ENCODE measurements around the gene DEFB132. TPM values are rescaled to one million over a fixed set of nuclear protein-coding genes. Genes with fewer than 3 reads are reported as not detected.
A peak's percentile ranks its signal among the peaks of the same experiment; 100 is the strongest.

The DEFB132 gene
- total RNA-seq, 1 donor from 2014 or later = not detected

DNA sequence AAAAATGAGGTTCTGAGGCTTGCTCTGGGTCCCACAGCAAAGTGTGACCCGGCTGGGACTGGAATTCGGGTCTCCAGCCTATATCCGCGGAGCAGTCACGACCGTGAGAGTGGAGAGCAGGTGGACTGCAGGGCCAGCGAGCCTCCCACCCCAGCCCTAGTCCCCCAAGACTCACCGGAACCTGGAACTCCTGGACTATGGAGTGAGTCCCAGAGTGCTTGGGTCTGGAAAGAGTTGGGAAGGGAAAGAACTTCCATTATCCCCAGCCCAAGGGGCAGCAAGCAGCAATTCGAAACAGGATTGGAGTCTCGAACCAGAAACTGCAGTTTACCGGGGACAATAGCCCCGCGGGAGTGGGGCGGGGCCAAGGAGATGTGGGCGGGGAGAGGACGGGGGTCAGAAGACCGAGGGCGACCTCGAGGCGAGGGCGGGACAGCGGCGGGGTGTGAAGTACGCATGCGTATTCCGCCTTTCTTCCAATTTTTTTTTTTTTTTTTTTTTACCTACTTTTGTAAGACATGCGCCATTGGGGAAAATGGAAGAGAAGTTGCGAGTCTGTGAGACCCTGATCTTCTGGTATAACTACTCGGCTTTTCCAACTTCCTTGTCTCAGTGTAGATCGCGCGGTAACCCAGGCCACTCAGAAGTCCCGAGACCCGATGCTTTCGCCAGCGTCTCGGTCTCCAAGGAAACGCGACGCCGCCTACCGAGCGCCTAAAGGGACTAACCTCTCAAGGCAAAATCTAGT, 32.7 kb downstream of the DEFB132 start, which contains the start of gene C20orf96:
TSS of gene C20orf96 (minus strand) at position 667 of the 748 bp plus-strand sequence. CDS start at position 527, 140 bp downstream.
- DNase-seq (ENCODE audit: low spot score) = peak; percentile 95
- intact Hi-C loops (cut with DNase I) = no loop called here

DNA sequence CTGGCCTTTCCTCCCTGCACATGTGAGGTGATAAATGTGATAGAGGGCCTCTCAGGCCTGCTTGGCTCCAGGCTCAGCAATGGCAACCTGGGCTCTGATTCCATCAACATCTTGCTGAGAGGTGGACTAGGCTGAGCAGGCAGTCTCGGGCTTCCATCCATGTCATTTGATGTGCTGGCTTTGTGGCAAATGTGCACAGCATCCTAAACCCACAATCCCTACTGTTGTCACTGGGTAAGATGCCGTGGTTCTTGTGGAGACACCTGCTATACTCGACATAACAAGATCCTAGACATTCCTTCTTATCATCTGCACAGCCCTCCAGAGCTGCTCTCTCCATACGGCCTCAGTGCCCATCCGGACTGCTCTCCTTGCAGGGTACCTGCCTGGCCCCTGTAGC, 37.1 kb downstream of the DEFB132 start:
- DNase-seq (ENCODE audit: low spot score) = no peak
- intact Hi-C loops (cut with DNase I) = no loop called here

DNA sequence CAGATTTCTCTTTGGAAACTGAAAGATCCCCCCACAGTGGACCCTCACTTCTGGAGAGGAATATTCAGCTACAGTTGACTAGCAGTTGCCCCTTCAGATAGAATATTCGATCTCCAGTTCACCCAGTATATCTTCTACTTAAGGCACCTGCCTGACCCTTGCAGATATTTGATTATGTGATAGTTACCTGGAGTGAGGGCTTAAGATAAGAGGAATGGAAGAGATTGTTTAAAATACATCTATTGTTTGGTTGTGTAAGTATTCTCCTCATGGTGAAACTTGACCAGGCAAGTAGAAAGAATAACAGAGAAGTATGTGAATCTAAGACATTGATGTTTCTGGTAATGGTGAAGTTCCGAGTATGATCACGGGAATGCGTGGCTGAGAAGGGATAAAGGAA, 38.3 kb downstream of the DEFB132 start:
- intact Hi-C loops (cut with DNase I) = loop anchor here (2.0 kb wide), 1 partner anchor 31 kb away; no protein-coding TSS in a partner anchor
- no peak for DNase-seq (ENCODE audit: low spot score)

DNA sequence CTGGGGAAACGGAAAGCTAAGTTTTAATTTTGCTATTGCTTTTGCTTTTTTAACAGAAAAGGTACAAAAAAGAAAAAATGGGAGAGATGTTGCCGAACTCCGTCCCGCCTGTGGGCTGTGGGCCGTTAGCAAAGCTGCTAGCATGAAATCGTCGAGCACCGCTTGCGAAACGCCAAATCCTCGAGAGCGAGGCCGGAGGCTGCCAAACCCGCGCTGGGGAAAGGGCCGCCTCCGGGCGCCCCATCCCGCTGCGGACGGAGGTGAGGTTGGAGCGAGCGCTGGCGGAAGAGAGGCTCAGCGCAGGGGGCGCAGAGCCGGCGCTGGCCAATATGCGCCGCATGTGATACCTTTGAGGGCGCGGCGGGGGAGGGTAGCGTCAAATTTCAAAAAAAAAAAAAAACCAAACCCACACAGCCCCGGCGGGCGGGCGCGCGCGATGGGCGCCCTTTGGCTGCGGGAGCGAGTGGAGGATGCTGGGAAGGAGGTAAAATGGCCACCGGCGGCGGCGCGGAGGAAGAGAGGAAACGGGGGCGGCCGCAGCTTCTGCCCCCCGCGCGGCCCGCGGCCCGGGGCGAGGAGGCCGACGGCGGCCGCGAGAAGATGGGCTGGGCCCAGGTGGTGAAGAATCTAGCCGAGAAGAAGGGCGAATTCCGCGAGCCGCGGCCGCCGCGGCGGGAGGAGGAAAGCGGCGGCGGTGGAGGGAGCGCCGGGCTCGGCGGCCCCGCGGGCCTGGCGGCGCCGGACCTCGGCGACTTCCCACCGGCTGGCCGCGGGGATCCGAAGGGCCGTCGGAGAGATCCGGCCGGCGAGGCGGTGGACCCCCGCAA, 39.8 kb downstream of the DEFB132 start, which contains the start of gene ZCCHC3:
TSS of gene ZCCHC3 (plus strand) at position 473 of the 827 bp plus-strand sequence. CDS start at position 490, 17 bp downstream.
- intact Hi-C loops (cut with DNase I) = loop anchor here (2.0 kb wide), 1 partner anchor 29 kb away; no protein-coding TSS in a partner anchor
- DNase-seq (ENCODE audit: low spot score) = peak; percentile 92

DNA sequence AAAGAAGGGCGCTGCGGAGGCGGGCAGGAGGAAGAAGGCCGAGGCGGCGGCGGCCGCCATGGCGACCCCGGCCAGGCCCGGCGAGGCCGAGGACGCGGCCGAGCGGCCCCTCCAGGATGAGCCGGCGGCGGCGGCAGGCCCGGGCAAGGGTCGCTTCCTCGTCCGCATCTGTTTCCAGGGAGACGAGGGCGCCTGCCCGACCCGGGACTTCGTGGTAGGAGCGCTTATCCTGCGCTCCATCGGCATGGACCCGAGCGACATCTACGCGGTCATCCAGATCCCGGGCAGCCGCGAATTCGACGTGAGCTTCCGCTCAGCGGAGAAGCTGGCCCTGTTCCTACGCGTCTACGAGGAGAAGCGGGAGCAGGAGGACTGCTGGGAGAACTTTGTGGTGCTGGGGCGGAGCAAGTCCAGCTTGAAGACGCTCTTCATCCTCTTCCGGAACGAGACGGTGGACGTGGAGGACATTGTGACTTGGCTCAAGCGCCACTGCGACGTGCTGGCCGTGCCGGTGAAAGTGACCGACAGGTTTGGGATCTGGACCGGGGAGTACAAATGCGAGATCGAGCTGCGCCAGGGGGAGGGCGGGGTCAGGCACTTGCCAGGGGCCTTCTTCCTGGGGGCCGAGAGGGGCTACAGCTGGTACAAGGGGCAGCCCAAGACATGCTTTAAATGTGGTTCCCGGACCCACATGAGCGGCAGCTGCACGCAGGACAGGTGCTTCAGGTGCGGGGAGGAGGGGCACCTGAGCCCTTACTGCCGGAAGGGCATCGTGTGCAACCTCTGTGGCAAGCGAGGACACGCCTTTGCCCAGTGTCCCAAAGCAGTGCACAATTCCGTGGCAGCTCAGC, 40.6 kb downstream of the DEFB132 start:
- intact Hi-C loops (cut with DNase I) = loop anchor here (2.0 kb wide), 1 partner anchor 29 kb away; no protein-coding TSS in a partner anchor
- peak; percentile 85 for DNase-seq (ENCODE audit: low spot score)

DNA sequence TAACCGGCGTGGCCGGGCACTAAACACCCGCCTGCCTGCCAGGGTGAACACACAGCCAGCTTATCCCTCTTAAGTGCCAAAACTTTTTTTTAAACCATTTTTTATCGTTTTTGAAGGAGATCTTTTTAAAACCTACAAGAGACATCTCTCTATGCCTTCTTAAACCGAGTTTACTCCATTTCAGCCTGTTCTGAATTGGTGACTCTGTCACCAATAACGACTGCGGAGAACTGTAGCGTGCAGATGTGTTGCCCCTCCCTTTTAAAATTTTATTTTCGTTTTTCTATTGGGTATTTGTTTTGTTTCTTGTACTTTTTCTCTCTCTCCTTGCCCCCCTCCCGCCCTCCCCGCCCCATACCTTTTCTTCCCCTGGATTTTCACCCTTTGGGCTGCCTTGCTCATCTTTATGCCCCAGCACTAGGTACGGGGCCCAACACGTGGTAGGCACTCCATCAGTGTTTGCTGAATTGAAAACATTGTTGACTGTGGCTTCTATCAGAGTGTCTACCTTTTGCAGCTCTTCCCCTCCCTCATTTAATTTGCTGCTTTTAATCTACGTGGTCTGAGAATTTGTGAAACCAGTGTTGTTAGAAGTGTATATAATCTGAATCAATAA, 41.4 kb downstream of the DEFB132 start:
- DNase-seq (ENCODE audit: low spot score) = no peak
- intact Hi-C loops (cut with DNase I) = no loop called here

DNA sequence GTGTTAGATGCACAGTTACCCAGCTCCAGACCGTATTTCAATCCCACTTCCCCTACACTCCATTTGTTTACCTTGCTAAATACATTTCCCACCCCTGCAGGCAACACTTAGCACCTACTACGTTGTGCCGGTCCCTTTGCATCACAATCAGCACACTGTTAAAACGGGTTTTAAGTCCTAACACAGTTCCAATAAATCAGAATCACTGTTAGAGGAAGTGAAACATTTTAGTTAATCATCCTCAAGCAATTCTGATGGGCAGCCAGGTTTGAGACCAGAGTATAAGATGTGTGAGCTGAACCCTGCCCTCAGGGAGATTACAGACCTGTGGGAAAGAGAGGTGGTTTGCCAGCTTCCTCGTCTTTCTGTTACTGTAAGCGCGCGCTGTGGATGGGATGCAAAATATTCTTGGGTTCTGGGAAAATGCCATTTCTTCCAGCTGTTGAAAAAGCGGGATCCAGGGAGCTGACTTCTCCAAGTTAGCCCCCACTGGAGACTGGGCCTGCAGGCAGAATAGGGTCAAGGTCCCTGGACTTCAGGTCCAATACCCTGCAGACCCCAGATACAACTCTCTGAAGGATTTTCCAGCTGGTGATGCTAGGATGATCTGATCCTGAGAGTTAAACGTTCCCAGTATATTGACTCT, 42.9 kb downstream of the DEFB132 start:
- intact Hi-C loops (cut with DNase I) = no loop called here
- no peak for DNase-seq (ENCODE audit: low spot score)

DNA sequence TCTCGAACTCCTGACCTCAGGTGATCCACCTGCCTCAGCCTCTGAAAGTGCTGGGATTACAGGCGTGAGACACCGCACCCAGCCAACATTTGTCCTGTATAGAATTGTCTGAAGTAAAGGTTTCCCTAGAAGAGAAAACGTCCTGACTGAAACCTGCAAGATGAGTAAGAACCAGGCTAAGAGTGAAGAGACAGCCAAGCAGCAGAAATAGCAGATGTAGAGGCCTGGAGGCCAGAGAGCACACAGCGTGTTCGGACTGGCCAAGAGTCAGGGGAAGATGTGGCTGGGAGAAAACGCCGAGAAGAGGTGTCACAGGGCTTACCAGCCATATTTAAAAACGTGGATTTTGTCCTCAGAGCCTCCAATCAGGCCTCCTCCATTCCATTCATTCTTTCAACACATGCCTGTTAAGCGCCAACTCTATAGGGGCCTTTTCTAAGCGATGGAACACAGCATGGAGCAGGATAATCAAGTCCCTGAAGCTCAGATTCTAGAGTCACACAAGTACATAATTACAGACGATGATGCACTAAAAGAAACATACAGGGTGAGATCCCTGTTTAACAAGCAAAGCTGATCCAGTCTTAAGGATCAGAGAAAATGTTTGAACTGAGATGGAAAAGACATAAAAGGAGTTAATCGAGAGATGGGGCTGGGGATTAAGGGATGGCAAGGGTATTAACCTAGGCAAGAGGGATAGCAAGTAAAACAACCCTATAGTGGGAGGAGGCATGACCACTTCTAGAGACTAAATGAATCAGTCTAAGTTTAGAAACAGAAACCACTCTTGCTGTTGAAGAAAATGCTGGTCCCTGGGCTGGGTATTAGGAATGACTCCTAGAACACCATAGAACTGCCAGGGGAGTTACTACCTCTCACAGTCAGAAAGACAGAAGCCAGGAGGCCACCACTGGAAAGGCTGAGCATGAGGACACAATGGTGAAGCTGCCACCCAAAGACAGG, 44.6 kb downstream of the DEFB132 start:
- intact Hi-C loops (cut with DNase I) = no loop called here
- no peak for DNase-seq (ENCODE audit: low spot score)

DNA sequence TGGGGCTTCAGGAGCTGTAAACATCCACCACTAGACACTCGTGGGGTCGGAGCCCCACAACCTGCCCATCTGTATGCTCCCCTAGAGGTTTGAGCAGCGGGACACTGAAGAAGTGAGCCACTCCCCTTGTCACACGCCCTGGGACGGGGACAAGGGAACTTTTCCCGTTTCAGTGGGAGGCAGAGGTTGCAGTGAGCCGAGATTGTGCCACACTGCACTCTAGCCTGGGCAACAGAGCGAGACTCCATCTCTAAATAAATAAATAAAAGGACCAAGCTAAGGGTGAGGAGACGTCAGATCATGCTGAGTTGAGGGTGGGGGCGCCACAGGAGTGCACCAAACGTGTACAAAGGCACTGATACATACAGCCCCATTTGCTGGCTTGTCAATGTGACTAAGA, 48.2 kb downstream of the DEFB132 start:
- intact Hi-C loops (cut with DNase I) = no loop called here
- no peak for DNase-seq (ENCODE audit: low spot score)

DNA sequence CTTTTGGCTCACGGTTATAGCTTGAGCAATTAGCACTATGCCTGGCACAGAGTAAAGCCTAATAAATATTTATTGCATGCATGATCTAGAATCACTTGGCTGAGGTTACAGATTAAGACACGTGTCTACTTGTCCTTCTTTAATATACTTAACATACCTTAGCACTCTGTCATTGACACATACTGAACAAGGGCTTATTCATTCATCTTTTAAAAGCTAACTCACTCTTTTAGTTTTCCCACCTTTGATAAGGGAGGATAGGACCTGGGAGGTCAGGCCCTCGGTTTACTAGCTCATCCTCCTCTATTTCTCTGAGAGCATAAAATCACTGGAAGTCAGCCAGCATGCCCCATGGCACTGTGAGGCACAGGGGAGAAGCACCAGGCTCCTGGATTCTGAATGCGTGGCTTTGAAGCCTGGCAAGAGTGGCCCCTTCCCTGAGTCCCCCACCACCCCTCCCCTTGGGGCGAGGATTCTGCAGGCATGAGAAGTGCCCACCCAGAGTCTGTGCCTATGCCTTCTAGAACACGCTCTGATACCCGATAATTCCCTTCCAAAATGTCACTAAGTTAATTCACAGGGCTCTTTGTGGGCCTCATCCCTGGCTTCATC, 51.0 kb downstream of the DEFB132 start:
- intact Hi-C loops (cut with DNase I) = no loop called here
- no peak for DNase-seq (ENCODE audit: low spot score)

DNA sequence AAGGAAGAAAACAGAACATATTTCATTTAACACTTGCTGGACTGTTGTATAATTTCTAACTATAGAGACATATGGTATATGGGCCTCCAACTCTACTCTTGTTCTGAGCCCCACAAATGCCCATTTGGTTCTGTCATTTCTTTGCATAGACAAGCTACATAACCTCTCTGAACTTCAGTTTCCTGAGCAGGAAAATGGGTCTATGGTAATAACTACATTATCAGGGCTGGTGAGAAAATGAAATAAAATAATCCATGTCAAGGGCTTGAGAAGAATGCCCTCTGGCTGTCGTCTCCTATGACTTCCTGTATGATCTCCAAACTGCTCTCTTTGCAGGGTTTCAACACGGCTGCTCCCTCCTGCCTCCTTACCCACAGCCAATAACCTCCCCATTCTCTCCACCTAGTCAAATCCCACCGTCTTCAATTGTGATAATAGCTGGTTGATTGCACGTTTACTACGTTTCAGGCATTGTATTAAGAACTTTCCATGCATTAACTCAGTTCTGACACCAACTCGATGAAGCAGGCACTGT, 51.8 kb downstream of the DEFB132 start:
- DNase-seq (ENCODE audit: low spot score) = no peak
- intact Hi-C loops (cut with DNase I) = no loop called here

DNA sequence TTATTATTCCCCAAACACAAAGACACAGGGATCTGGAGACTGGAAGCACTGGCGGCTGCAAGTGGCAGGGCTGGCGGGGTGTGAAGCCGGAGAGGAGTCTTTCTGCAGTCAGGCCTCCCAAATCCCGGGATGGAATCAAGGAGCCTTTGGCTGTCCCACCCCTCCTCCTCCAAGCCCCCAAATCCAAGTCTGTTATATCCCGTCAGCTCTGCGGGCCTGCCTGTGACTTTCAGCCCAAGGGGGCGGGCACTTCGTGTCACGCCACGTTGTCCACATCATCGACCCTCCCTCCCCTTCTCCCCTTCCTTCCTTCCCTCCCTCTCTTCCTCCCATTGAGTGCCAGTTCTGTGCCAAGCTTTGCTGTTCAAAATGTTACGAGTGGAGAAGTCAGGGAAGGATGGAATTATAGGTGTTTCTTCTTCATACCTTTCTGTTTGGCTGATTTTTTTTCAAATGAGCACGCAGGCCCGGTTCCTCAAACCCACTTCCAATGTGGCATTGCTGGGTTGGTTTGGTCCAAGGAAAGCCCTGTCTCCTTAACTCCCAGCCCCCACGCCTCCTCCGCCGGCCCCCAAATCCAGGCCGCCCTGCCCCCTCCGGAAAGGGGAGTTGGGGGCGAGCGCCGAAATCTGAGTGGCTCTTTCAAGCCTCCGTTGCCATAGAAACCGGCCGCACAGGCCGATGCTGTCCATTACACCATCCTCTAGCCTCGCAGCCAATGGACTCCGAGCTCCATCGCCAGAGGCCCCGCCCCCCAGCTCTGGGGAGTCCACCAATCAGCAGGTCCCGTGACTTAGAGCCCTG, 52.5 kb downstream of the DEFB132 start:
- intact Hi-C loops (cut with DNase I) = no loop called here
- peak; percentile 98 for DNase-seq (ENCODE audit: low spot score)

DNA sequence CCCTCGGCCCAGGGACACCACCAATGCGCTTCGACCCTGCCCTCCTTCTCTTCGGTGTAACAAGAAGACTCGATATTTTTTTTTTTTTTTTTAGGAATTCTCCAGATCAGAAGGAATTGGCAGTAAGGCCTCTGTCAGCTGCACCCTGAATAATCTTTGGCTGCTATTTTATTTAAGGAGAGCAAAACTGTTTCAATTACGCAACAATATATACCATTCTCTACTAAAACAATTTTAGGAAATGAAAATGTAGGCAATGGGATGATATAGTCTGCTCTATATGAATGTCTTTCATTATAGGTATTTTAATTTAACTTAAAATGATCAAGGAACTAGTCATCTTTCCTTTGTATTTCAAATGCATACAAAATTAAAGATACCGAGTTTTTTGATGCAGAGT, 53.1 kb downstream of the DEFB132 start:
- no peak for DNase-seq (ENCODE audit: low spot score)

More for the DNA sequence above, 53.1 kb downstream of the DEFB132 start:
- intact Hi-C loops (cut with DNase I) = no loop called here

All from cardiac septum (tissue), 1 donor.